ENCODE data around the gene PXDC1.

PXDC1 gene

GRCh38 chr6:3715285-3715684 lies 36.2 kb downstream of the PXDC1 start:
- H2BK5ac ChIP-seq (ENCODE audit: low read length), result no peak overlapping the region
- no peaks in the 10 kb centered on the region for H3K9me3 ChIP-seq (replicated peaks in 1 of 2; ENCODE audit: control insufficient read depth in 2 of 2, insufficient read depth in 1 of 2, low read depth in 1 of 2, low read length in 2 of 2)
- H3K36me3 ChIP-seq (replicated peaks in 1 of 2; ENCODE audit: control insufficient read depth in 2 of 2, insufficient read depth in 2 of 2, low read length in 2 of 2), result no peaks in the 10 kb centered on the region
- H3K14ac ChIP-seq (ENCODE audit: low read length), result no peak overlapping the region
- H3K79me1 ChIP-seq (ENCODE audit: low read depth, low read length), result no peaks in the 10 kb centered on the region
- no peak overlapping the region for H3K4me2 ChIP-seq (ENCODE audit: insufficient read depth, low read length, poor library complexity, severe bottlenecking)
- H2BK120ac ChIP-seq (ENCODE audit: low read depth, low read length), result no peak overlapping the region
- H2BK12ac ChIP-seq (ENCODE audit: low read length), result no peak overlapping the region
- H2AFZ ChIP-seq (ENCODE audit: low read length), result no peak overlapping the region
- no peak overlapping the region for H3K4ac ChIP-seq (ENCODE audit: low read length)
- H3K27ac ChIP-seq (replicated peaks; ENCODE audit: low read length), result no peak overlapping the region
- H3K9ac ChIP-seq (ENCODE audit: low read depth, low read length, poor library complexity), result no peak overlapping the region
- H3K23ac ChIP-seq (ENCODE audit: low read depth, low read length, poor library complexity), result no peak overlapping the region
- WGBS, 2 donors (ENCODE audit: extremely low coverage in 2 of 2, insufficient read length in 2 of 2, insufficient replicate concordance in 1 of 2), result no CpG with 5 or more reads among the region's 1 CpG
- no peak overlapping the region for H2BK15ac ChIP-seq (ENCODE audit: low read length)
- H4K8ac ChIP-seq (ENCODE audit: low read depth, low read length), result no peak overlapping the region
- H4K91ac ChIP-seq (ENCODE audit: low read depth, low read length, poor library complexity), result no peak overlapping the region
- H2AK5ac ChIP-seq (ENCODE audit: low read depth, low read length), result no peak overlapping the region
- no peak overlapping the region for H3K4me3 ChIP-seq (ENCODE audit: low read length in 2 of 2)
- H3K18ac ChIP-seq (ENCODE audit: low read length), result no peak overlapping the region
- H3K27me3 ChIP-seq (ENCODE audit: control insufficient read depth in 3 of 3, insufficient read depth in 3 of 3, low read depth in 1 of 3, low read length in 3 of 3), result no peaks in the 10 kb centered on the region
- H3K4me1 ChIP-seq (ENCODE audit: control insufficient read depth in 2 of 2, insufficient read depth in 1 of 2, low read depth in 1 of 2, low read length in 2 of 2), result peaks cover 0 to 2% of the 10 kb centered on the region in 2 donors
- no peak for DNase-seq (ENCODE audit: low spot score)

GRCh38 chr6:3714768-3715167 lies 36.7 kb downstream of the PXDC1 start:
- Histone ChIP-seq H3K14ac (ENCODE audit: low read length) (no peak overlapping the region), H2BK15ac (ENCODE audit: low read length) (no peak overlapping the region), H2AFZ (ENCODE audit: low read length) (no peak overlapping the region), H3K4me1 (ENCODE audit: control insufficient read depth in 2 of 2, insufficient read depth in 1 of 2, low read depth in 1 of 2, low read length in 2 of 2) (peaks cover 0 to 2% of the 10 kb centered on the region in 2 donors), H3K27me3 (ENCODE audit: control insufficient read depth in 3 of 3, insufficient read depth in 3 of 3, low read depth in 1 of 3, low read length in 3 of 3) (no peaks in the 10 kb centered on the region), H3K36me3 (replicated peaks in 1 of 2; ENCODE audit: control insufficient read depth in 2 of 2, insufficient read depth in 2 of 2, low read length in 2 of 2) (no peaks in the 10 kb centered on the region), H2BK12ac (ENCODE audit: low read length) (no peak overlapping the region), H4K91ac (ENCODE audit: low read depth, low read length, poor library complexity) (no peak overlapping the region), H3K27ac (replicated peaks; ENCODE audit: low read length) (no peak overlapping the region), H3K9me3 (replicated peaks in 1 of 2; ENCODE audit: control insufficient read depth in 2 of 2, insufficient read depth in 1 of 2, low read depth in 1 of 2, low read length in 2 of 2) (no peaks in the 10 kb centered on the region), H3K4ac (ENCODE audit: low read length) (no peak overlapping the region), H2BK120ac (ENCODE audit: low read depth, low read length) (no peak overlapping the region), H3K4me2 (ENCODE audit: insufficient read depth, low read length, poor library complexity, severe bottlenecking) (no peak overlapping the region), H2AK5ac (ENCODE audit: low read depth, low read length) (no peak overlapping the region), H2BK5ac (ENCODE audit: low read length) (no peak overlapping the region), H3K18ac (ENCODE audit: low read length) (no peak overlapping the region), H3K79me1 (ENCODE audit: low read depth, low read length) (no peaks in the 10 kb centered on the region), H3K23ac (ENCODE audit: low read depth, low read length, poor library complexity) (no peak overlapping the region), H3K4me3 (ENCODE audit: low read length in 2 of 2) (no peak overlapping the region), H3K9ac (ENCODE audit: low read depth, low read length, poor library complexity) (no peak overlapping the region), H4K8ac (ENCODE audit: low read depth, low read length) (no peak overlapping the region)
- no peak for DNase-seq (ENCODE audit: low spot score)
- no CpG with 5 or more reads among the region's 1 CpG for WGBS, 2 donors (ENCODE audit: extremely low coverage in 2 of 2, insufficient read length in 2 of 2, insufficient replicate concordance in 1 of 2)

GRCh38 chr6:3714111-3714510 lies 37.4 kb downstream of the PXDC1 start:
- no peak overlapping the region for H2BK12ac ChIP-seq (ENCODE audit: low read length)
- WGBS, 2 donors (ENCODE audit: extremely low coverage in 2 of 2, insufficient read length in 2 of 2, insufficient replicate concordance in 1 of 2), result no CpG with 5 or more reads among the region's 4 CpGs
- H4K91ac ChIP-seq (ENCODE audit: low read depth, low read length, poor library complexity), result no peak overlapping the region
- H2AFZ ChIP-seq (ENCODE audit: low read length), result no peak overlapping the region
- no peaks in the 10 kb centered on the region for H3K36me3 ChIP-seq (replicated peaks in 1 of 2; ENCODE audit: control insufficient read depth in 2 of 2, insufficient read depth in 2 of 2, low read length in 2 of 2)
- H3K4me3 ChIP-seq (ENCODE audit: low read length in 2 of 2), result no peak overlapping the region
- no peak overlapping the region for H2BK15ac ChIP-seq (ENCODE audit: low read length)
- no peaks in the 10 kb centered on the region for H3K79me1 ChIP-seq (ENCODE audit: low read depth, low read length)
- H3K14ac ChIP-seq (ENCODE audit: low read length), result no peak overlapping the region
- no peak overlapping the region for H3K9ac ChIP-seq (ENCODE audit: low read depth, low read length, poor library complexity)
- no peak overlapping the region for H3K4ac ChIP-seq (ENCODE audit: low read length)
- no peak for DNase-seq (ENCODE audit: low spot score)
- H4K8ac ChIP-seq (ENCODE audit: low read depth, low read length), result no peak overlapping the region
- H3K18ac ChIP-seq (ENCODE audit: low read length), result no peak overlapping the region
- H2AK5ac ChIP-seq (ENCODE audit: low read depth, low read length), result no peak overlapping the region
- H3K27ac ChIP-seq (replicated peaks; ENCODE audit: low read length), result no peak overlapping the region
- H3K27me3 ChIP-seq (ENCODE audit: control insufficient read depth in 3 of 3, insufficient read depth in 3 of 3, low read depth in 1 of 3, low read length in 3 of 3), result no peaks in the 10 kb centered on the region
- H3K4me2 ChIP-seq (ENCODE audit: insufficient read depth, low read length, poor library complexity, severe bottlenecking), result no peak overlapping the region
- no peaks in the 10 kb centered on the region for H3K9me3 ChIP-seq (replicated peaks in 1 of 2; ENCODE audit: control insufficient read depth in 2 of 2, insufficient read depth in 1 of 2, low read depth in 1 of 2, low read length in 2 of 2)
- H2BK120ac ChIP-seq (ENCODE audit: low read depth, low read length), result no peak overlapping the region
- no peak overlapping the region for H2BK5ac ChIP-seq (ENCODE audit: low read length)
- H3K4me1 ChIP-seq (ENCODE audit: control insufficient read depth in 2 of 2, insufficient read depth in 1 of 2, low read depth in 1 of 2, low read length in 2 of 2), result peaks cover 0 to 2% of the 10 kb centered on the region in 2 donors
- no peak overlapping the region for H3K23ac ChIP-seq (ENCODE audit: low read depth, low read length, poor library complexity)

GRCh38 chr6:3712827-3713665 lies 38.5 kb downstream of the PXDC1 start:
- Histone ChIP-seq H3K18ac (ENCODE audit: low read length) (peak overlapping the region; percentile 39), H3K36me3 (replicated peaks in 1 of 2; ENCODE audit: control insufficient read depth in 2 of 2, insufficient read depth in 2 of 2, low read length in 2 of 2) (no peaks in the 10 kb centered on the region), H3K4me3 (ENCODE audit: low read length in 2 of 2) (no peak overlapping the region), H3K9ac (ENCODE audit: low read depth, low read length, poor library complexity) (no peak overlapping the region), H3K79me1 (ENCODE audit: low read depth, low read length) (no peaks in the 10 kb centered on the region), H2BK120ac (ENCODE audit: low read depth, low read length) (no peak overlapping the region), H3K4ac (ENCODE audit: low read length) (no peak overlapping the region), H2AK5ac (ENCODE audit: low read depth, low read length) (peak overlapping the region; percentile 69), H2BK12ac (ENCODE audit: low read length) (no peak overlapping the region), H2BK5ac (ENCODE audit: low read length) (peak overlapping the region; percentile 68), H2BK15ac (ENCODE audit: low read length) (no peak overlapping the region), H2AFZ (ENCODE audit: low read length) (no peak overlapping the region), H3K4me1 (ENCODE audit: control insufficient read depth in 2 of 2, insufficient read depth in 1 of 2, low read depth in 1 of 2, low read length in 2 of 2) (peaks cover 0 to 2% of the 10 kb centered on the region in 2 donors), H4K91ac (ENCODE audit: low read depth, low read length, poor library complexity) (no peak overlapping the region), H3K27me3 (ENCODE audit: control insufficient read depth in 3 of 3, insufficient read depth in 3 of 3, low read depth in 1 of 3, low read length in 3 of 3) (no peaks in the 10 kb centered on the region), H3K9me3 (replicated peaks in 1 of 2; ENCODE audit: control insufficient read depth in 2 of 2, insufficient read depth in 1 of 2, low read depth in 1 of 2, low read length in 2 of 2) (no peaks in the 10 kb centered on the region), H3K4me2 (ENCODE audit: insufficient read depth, low read length, poor library complexity, severe bottlenecking) (no peak overlapping the region), H3K23ac (ENCODE audit: low read depth, low read length, poor library complexity) (no peak overlapping the region), H3K27ac (replicated peaks; ENCODE audit: low read length) (no peak overlapping the region), H4K8ac (ENCODE audit: low read depth, low read length) (no peak overlapping the region), H3K14ac (ENCODE audit: low read length) (no peak overlapping the region)
- DNase-seq (ENCODE audit: low spot score), result no peak
- WGBS, 2 donors (ENCODE audit: extremely low coverage in 2 of 2, insufficient read length in 2 of 2, insufficient replicate concordance in 1 of 2), result no CpG with 5 or more reads among the region's 9 CpGs
